K562 (cell line): ENCODE measurements around the gene ZNF22. TPM values are rescaled to one million over a fixed set of nuclear protein-coding genes. Genes with fewer than 3 reads are reported as not detected.

Experiments
- ATAC-seq: fragments of 200-7000 bp; cut with Tn5 transposase; 3 replicates; pipeline ENCODE4 v1.9.1; 2020; ENCODE audit warnings: moderate library complexity
- BruUV-seq: library from RNA; stranded (reverse); fragments of 400-500 nt; replicated peaks from 2 replicates; lab custom pipeline; 2021; lab: Mats Ljungman, UMichigan
- CTCF ChIA-PET: fragments of 300-600 bp; formaldehyde crosslinking; extraction: SDS; loops from one replicate; lab custom pipeline; 2021; ENCODE audit warnings: low intra/inter-chr PET ratio; lab: Yijun Ruan, JAX
- POLR2A ChIA-PET: fragments of 300-600, 350-650 bp; sonication (Branson Sonifier 250); formaldehyde crosslinking; extraction: SDS; loops from one replicate; lab custom pipeline; 2021; ENCODE audit warnings: antibody characterized with exemption, inconsistent platforms; lab: Yijun Ruan, JAX
- DNase-seq, 4 experiments: peaks; one replicate each; pipeline versions ENCODE4 v3.0.0 to v3.0.0-alpha.2; 2011 to 2018; ENCODE audit warnings: low spot score in 3 of 4, mixed read lengths in 3 of 4; ENCODE audit errors: extremely low read depth in 1 of 4
- FAIRE-seq: peaks from 2 replicates; lab custom pipeline; 2011; peaks lifted over from hg19 to GRCh38; lab: Jason Lieb, UNC
- H2AFZ ChIP-seq: 2 replicates; pipeline ENCODE4 v1.6.0; 2011; ENCODE audit warnings: low read depth, low read length, control low read depth, inconsistent platforms
- H3K27ac ChIP-seq: fragments of 200-600 bp; 3 replicates; pipeline ENCODE4 v1.8.0; 2011; ENCODE audit warnings: low read depth, mild to moderate bottlenecking, control low read depth, inconsistent platforms, low read length, moderate library complexity, mixed read lengths; ENCODE audit errors: extremely low read depth
- H3K27me3 ChIP-seq, 2 experiments: fragments of 300-600 bp in 1 of 2; 2 replicates in 1 of 2; 3 replicates in 1 of 2; pipeline versions ENCODE4 v1.6.0 to v1.8.0; 2011; ENCODE audit warnings: inconsistent platforms in 2 of 2, low read length in 2 of 2, mild to moderate bottlenecking in 1 of 2, mixed read lengths in 1 of 2, moderate library complexity in 1 of 2; ENCODE audit not compliant: control insufficient read depth in 2 of 2, insufficient read depth in 2 of 2
- H3K36me3 ChIP-seq: fragments of 300-600 bp; 3 replicates; pipeline ENCODE4 v1.8.0; 2011; ENCODE audit warnings: mild to moderate bottlenecking, low read length, inconsistent platforms; ENCODE audit not compliant: control insufficient read depth, insufficient read depth
- H3K4me1 ChIP-seq, 2 experiments: fragments of 200-600 bp in 1 of 2; replicated peaks in 1 of 2; 2 replicates in 1 of 2; 3 replicates in 1 of 2; pipeline versions ENCODE4 v1.5.1 to v1.8.0; 2011; ENCODE audit warnings: inconsistent platforms in 2 of 2, low read length in 2 of 2, mild to moderate bottlenecking in 1 of 2, mixed read lengths in 1 of 2, moderate library complexity in 1 of 2; ENCODE audit not compliant: control insufficient read depth in 2 of 2, insufficient read depth in 2 of 2
- H3K4me2 ChIP-seq: 2 replicates; pipeline ENCODE4 v1.6.1; 2011; ENCODE audit warnings: low read length, control low read depth, inconsistent platforms, mixed read lengths; ENCODE audit not compliant: insufficient read depth
- H3K4me3 ChIP-seq: fragments of 200-600 bp; sonication (generic), shearing (Covaris generic); 2 replicates; pipeline ENCODE4 v1.5.1; 2016; ENCODE audit warnings: control low read depth, inconsistent platforms
- H3K79me2 ChIP-seq: fragments of 200-600 bp; 3 replicates; pipeline ENCODE4 v1.8.0; 2011; ENCODE audit warnings: low read length, inconsistent platforms; ENCODE audit not compliant: control insufficient read depth, insufficient read depth
- H3K9ac ChIP-seq, 2 experiments: 2 replicates each; pipeline versions ENCODE4 v1.6.0 to v1.6.1; 2011; ENCODE audit warnings: low read depth in 2 of 2, low read length in 2 of 2, control low read depth in 1 of 2, inconsistent platforms in 1 of 2, mild to moderate bottlenecking in 1 of 2, mixed read lengths in 1 of 2; ENCODE audit not compliant: insufficient read depth in 1 of 2
- H3K9me1 ChIP-seq: one replicate; pipeline ENCODE4 v1.6.0; 2011; ENCODE audit warnings: inconsistent platforms, mild to moderate bottlenecking, low read length, moderate library complexity; ENCODE audit not compliant: control insufficient read depth, insufficient read depth
- H3K9me3 ChIP-seq: replicated peaks from 2 replicates; pipeline ENCODE4 v1.5.1; 2011; ENCODE audit warnings: low read depth, low read length, inconsistent platforms; ENCODE audit not compliant: control insufficient read depth, insufficient read depth
- H4K20me1 ChIP-seq: replicated peaks from 2 replicates; pipeline ENCODE4 v1.6.1; 2011; ENCODE audit warnings: low read length, inconsistent platforms, mixed read lengths; ENCODE audit not compliant: control insufficient read depth, insufficient read depth
- DNMT1 ChIP-seq: fragments of 450-650 bp; IDR thresholded peaks from 2 replicates; pipeline ENCODE4 v1.6.1; 2016; ENCODE audit warnings: antibody characterized with exemption, mild to moderate bottlenecking
- HOXB6 ChIP-seq: fragments of 250-450 bp; sonication (Bioruptor Pico); IDR thresholded peaks from 2 replicates; pipeline ENCODE4 v1.5.1; 2022; ENCODE audit warnings: mild to moderate bottlenecking, borderline replicate concordance
- ILF3 ChIP-seq: fragments of 450-650 bp; IDR thresholded peaks from 2 replicates; pipeline ENCODE4 v1.6.1; 2018; ENCODE audit warnings: antibody characterized with exemption, mild to moderate bottlenecking, moderate library complexity, borderline replicate concordance
- IRF2 ChIP-seq: sonication (generic); formaldehyde crosslinking; IDR thresholded peaks from 2 replicates; pipeline ENCODE4 v1.8.1; 2022; ENCODE audit warnings: mild to moderate bottlenecking, missing genetic modification reagents
- KAT2B ChIP-seq: IDR thresholded peaks from one replicate; pipeline ENCODE4 v1.6.1; 2012; ENCODE audit warnings: low read depth, mild to moderate bottlenecking, control low read depth, inconsistent platforms, low read length, moderate library complexity
- MED1 ChIP-seq: sonication (generic); formaldehyde crosslinking; IDR thresholded peaks from 2 replicates; pipeline ENCODE4 v1.8.1; 2023; ENCODE audit warnings: missing genetic modification reagents, borderline replicate concordance
- MLX ChIP-seq, 2 experiments: fragments of 450-650 bp in 1 of 2; sonication (generic) in 1 of 2; formaldehyde crosslinking; conservative IDR thresholded peaks; 2 replicates each; pipeline versions ENCODE4 v1.4.0 to v1.8.1; 2020 to 2022; ENCODE audit warnings: mild to moderate bottlenecking in 1 of 2, missing genetic modification reagents in 1 of 2
- PHTF2 ChIP-seq: fragments of 250-450 bp; sonication (Bioruptor Pico); IDR thresholded peaks from 2 replicates; pipeline ENCODE4 v1.5.0; 2021; ENCODE audit warnings: mild to moderate bottlenecking
- ZNF395 ChIP-seq: fragments of 200-800 bp; sonication (Bioruptor generic); IDR thresholded peaks from 2 replicates; pipeline ENCODE4 v1.6.1; 2017; ENCODE audit warnings: missing genetic modification characterization, missing compliant biosample characterization
- ZNF766 ChIP-seq: fragments of 200-800 bp; sonication (Bioruptor generic); conservative IDR thresholded peaks from 2 replicates; pipeline ENCODE4 v1.6.1; 2016; ENCODE audit warnings: missing genetic modification characterization, missing compliant biosample characterization
- WGBS: fragments of 100-300 bp; shearing (Covaris generic); methylation state at CpG from one replicate; pipeline ENCODE4 v1.1.6; 2016; ENCODE audit warnings: low coverage, mixed read lengths; ENCODE audit not compliant: insufficient coverage; ENCODE audit errors: missing lambda C conversion rate; 5-methylcytosine and 5-hydroxymethylcytosine counted together
- in situ Hi-C: fragments of 300-500 bp; cut with MboI; formaldehyde crosslinking; loops from 4 replicates; pipeline ENCODE4 v1.15.0; 2018; ENCODE audit warnings: inconsistent platforms, mixed read lengths
- intact Hi-C: fragments of 100-400 bp; cut with micrococcal nuclease; formaldehyde crosslinking; loops from 2 replicates; pipeline ENCODE4 v1.14.2; 2022
- polyA plus RNA-seq, 8 experiments: library from polyadenylated mRNA; depleted of rRNA in 4 of 8; stranded (reverse) in 5 of 8; unstranded in 3 of 8; fragments of >200 nt; fragmentation: Nextera tagmentation in 2 of 8; fragmentation: Illumina TruSeq in 1 of 8; extraction: Ambion mirVana in 2 of 8; extraction: Trizol in 1 of 8; gene quantifications; 2 replicates each; pipeline versions ENCODE4 v1.2.1 to v1.2.3, GENCODE V29; 2011 to 2014; ENCODE audit warnings: inconsistent platforms in 1 of 8, missing spikeins in 1 of 8
- total RNA-seq, 7 experiments: library from RNA; depleted of rRNA in 6 of 7; stranded (reverse); fragments of >200 nt in 6 of 7; fragmentation: Illumina TruSeq in 2 of 7; extraction: Trizol in 2 of 7; gene quantifications; 2 replicates each; pipeline versions ENCODE4 v1.2.1 to v1.2.3, GENCODE V29; 2011 to 2021; ENCODE audit warnings: low replicate concordance in 1 of 7

Gene ZNF22
- total and polyA plus RNA-seq, 9 of the 15 experiments (the other 6 are each of a cell fraction or from before 2014, with no cell fraction given), result 36.2 to 98.7 (median 51.2) TPM

- Histone ChIP-seq H3K36me3 (no peaks in the 10 kb centered on the region), H3K4me3 (no peak overlapping the region), H3K9me1 (no peaks in the 10 kb centered on the region), H3K4me1 (no peaks in the 10 kb centered on the region), H3K9ac (no peak overlapping the region), H3K4me2 (no peak overlapping the region), H4K20me1 (no peaks in the 10 kb centered on the region), H3K79me2 (no peaks in the 10 kb centered on the region), H2AFZ (no peak overlapping the region), H3K9me3 (0 out of 2 replicates have a peak, but pooled peaks cover 3% of the 10 kb centered on the region), H3K27me3 (no peaks in the 10 kb centered on the region; a peak in 1 of 5 replicates), H3K27ac (no peak overlapping the region)
- in situ Hi-C loops, result no loop called here
- no peak for TF ChIP-seq MLX (CRISPR knock-in tag; conservative IDR thresholded peaks at IDR 0.05)
- no peak for TF ChIP-seq DNMT1
- TF ChIP-seq KAT2B, result no peak
- TF ChIP-seq HOXB6 (CRISPR knock-in tag), result no peak
- no peak for TF ChIP-seq MED1 (CRISPR knock-in tag)
- no peak for TF ChIP-seq PHTF2 (CRISPR knock-in tag)
- no peak for TF ChIP-seq ZNF766 (CRISPR knock-in tag)
- TF ChIP-seq ZNF395 (CRISPR knock-in tag), result no peak
- no peak for TF ChIP-seq IRF2
- TF ChIP-seq ILF3, result no peak
- CTCF ChIA-PET, result no interaction called here
- intact Hi-C loops, result no loop called here
- no peak for FAIRE-seq
- ATAC-seq, result no peak
- no peak for DNase-seq
- POLR2A ChIA-PET, result no interaction called here
- 0% methylated on average over 1 of the region's 1 CpG for WGBS
- no TSS peak for BruUV-seq
Measured at GRCh38 chr10:45052700-45053099, 52.0 kb downstream of the ZNF22 start.
